Activated naive CD4-positive, alpha-beta T cell (primary cell): ENCODE measurements around the gene CNTLN.

ENCODE experiments used
- DNase-seq, 4 experiments: peaks; one replicate each; lab custom pipeline; 2025; lab: John Stamatoyannopoulos, UW

Gene CNTLN, protein sequence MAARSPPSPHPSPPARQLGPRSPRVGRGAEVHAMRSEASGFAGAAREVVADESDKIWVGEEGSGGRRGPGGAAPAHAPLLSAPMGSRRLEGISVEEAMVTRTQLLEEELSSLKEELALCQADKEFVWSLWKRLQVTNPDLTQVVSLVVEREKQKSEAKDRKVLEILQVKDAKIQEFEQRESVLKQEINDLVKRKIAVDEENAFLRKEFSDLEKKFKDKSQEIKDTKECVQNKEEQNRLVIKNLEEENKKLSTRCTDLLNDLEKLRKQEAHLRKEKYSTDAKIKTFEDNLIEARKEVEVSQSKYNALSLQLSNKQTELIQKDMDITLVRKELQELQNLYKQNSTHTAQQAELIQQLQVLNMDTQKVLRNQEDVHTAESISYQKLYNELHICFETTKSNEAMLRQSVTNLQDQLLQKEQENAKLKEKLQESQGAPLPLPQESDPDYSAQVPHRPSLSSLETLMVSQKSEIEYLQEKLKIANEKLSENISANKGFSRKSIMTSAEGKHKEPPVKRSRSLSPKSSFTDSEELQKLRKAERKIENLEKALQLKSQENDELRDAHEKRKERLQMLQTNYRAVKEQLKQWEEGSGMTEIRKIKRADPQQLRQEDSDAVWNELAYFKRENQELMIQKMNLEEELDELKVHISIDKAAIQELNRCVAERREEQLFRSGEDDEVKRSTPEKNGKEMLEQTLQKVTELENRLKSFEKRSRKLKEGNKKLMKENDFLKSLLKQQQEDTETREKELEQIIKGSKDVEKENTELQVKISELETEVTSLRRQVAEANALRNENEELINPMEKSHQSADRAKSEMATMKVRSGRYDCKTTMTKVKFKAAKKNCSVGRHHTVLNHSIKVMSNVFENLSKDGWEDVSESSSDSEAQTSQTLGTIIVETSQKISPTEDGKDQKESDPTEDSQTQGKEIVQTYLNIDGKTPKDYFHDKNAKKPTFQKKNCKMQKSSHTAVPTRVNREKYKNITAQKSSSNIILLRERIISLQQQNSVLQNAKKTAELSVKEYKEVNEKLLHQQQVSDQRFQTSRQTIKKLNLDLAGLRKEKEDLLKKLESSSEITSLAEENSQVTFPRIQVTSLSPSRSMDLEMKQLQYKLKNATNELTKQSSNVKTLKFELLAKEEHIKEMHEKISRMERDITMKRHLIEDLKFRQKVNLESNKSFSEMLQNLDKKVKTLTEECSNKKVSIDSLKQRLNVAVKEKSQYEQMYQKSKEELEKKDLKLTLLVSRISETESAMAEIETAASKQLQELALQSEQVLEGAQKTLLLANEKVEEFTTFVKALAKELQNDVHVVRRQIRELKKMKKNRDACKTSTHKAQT (N-terminal part only)

GRCh38 chr9:17134396-17135294 lies at the start of gene CNTLN:
Gene CNTLN, plus strand, starts transcription at chr9:17135040. Its CDS starts 26 bp downstream, at chr9:17135066.
- peak in 1 of 4 experiments; percentile 3 for DNase-seq

DNA sequence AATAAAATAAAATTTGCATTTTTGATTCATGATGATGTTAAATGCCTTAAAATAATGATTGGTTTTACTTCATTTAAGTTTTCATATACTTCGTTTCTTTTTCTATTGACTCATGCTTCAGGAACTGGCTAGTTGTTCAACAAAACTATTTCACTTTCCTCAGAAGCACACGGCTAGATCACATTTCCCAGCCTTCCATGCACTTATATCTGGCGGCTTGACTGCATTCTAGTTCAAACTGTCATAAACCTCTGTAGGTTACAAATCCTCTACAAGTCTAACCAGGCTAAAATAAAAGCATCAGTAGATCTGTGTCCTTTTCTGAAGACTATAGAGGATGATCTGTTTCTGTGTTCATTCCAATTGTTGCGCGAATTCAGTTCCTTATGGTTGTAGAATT lies 46.3 kb upstream of the CNTLN start:
- DNase-seq: no peak

- no peak for DNase-seq
Measured at GRCh38 chr9:17090041-17090440, 44.8 kb upstream of the CNTLN start.

DNA sequence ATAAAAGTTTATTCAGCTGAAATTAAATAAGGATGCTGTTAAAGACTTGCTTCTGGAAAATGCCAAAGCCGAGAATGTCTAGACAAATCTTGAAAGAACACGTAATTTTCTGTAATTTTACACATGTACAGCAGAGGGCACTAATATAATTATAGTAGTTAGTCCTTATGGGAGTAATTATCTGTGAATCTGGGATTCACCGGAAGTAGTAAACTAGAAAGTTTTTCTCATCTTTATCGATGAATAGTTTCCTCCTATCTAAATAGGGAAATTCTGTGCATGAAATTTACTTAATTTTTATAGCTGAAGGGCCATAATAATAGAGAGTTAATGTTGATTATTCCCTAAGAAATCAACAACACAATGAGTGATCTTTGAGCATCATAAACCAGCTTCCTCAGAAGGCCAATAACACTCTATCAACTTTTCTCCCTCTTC lies 18.4 kb upstream of the CNTLN start:
- no peak for DNase-seq

DNA sequence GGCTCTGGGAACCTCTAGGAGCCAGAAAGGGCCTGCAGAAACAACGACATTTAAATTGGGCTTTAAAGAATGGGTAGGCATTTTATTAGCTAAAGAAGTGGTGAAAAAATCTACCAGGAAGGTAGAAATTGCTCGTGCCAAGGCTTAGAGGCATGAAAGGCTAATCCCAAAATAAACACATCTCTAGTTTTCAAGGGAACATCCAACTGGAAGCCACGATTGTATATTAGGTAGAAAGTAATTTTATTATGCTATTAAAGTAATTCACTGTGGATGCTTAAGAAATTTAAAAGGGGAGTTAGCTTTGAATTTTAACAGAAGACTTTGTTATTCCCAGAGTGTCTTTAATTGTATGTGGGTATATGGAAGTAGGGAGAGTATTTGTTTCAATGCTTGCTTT lies 17.5 kb upstream of the CNTLN start:
- DNase-seq: no peak

- no peak for DNase-seq
Measured at GRCh38 chr9:17120203-17120602, 14.6 kb upstream of the CNTLN start.

- no peak for DNase-seq
Measured at GRCh38 chr9:17121264-17121663, 13.6 kb upstream of the CNTLN start.

DNA sequence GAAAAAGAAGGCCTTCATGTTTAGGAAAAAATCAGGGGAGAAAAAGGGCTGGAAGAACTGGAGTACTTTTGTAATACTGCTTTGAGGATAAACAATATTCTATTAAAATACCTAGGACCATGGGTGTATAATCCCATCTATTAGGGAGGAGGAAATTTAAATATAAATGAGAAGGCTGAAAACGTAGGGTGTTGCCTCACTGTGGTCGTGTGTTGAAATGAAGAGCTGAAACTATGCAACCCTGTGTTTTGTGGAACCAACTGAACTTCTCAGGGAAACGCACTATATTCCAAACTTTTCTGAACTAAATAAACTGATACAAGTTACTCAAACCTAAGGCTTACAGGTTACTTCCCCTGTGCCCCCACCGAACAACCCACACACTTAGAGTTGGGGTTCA lies 4.5 kb upstream of the CNTLN start:
- DNase-seq: no peak

GRCh38 chr9:17130725-17131124 lies 4.1 kb upstream of the CNTLN start:
- DNase-seq: no peak

DNA sequence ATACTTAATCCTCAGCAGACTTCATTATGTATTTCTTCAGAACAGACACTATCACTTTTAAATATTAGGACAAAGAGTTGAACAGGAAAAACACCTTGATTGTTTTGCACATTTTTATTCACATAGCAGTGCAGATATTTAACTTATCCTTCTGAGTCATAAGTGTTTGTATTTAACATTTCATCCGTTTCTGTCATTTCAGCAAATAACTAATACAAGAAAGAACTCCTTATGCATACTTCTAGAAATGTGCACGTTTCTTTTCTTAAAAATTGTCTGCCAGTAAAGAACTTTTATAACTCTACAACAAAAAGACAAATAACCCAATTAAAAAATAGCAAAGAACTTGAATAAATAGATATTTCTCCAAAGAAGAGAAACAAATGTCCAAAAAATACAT lies 3.3 kb upstream of the CNTLN start:
- no peak for DNase-seq

DNA sequence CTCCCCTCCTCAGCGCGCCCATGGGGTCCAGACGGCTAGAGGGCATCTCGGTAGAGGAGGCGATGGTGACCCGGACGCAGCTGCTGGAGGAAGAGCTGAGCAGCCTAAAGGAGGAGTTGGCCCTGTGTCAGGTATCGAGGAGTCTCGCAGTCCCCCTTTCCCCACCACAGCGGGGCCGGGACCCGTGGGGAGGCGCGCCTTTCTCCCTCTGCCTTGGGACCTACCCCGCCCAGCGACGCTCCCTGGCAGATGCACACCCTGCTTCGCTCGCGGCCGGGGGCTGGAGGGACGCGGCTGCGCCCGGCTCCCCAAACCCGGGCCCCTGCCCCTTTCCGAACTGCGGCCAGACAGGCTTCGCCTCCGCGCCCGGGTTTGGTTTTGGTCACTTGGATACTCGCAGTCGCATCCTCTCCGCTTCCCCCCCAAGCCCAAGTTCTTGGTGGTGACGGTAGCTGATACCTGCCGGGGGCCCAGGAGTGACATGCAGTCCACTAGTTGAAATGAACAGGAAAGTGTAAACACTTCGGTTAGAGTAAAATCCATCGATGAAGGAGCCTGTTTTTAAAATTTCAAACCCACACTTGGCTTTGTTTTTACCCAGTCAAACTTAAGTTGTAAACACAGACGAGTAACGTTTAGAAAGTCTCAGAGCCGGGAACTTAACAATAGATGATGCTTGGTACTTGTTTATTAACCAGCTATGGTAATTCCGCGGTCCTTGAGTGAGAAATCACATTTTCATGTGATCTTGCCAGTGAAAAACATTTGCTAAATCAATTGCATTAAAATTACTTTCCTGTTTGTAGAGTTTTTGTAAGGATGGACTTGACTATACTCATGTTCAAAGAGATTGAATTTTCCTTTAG lies 688 bp downstream of the CNTLN start:
- DNase-seq: no peak

- DNase-seq: no peak
Measured at GRCh38 chr9:17137566-17137965, 2.7 kb downstream of the CNTLN start.

- DNase-seq: no peak
Measured at GRCh38 chr9:17138503-17138902, 3.7 kb downstream of the CNTLN start.

DNA sequence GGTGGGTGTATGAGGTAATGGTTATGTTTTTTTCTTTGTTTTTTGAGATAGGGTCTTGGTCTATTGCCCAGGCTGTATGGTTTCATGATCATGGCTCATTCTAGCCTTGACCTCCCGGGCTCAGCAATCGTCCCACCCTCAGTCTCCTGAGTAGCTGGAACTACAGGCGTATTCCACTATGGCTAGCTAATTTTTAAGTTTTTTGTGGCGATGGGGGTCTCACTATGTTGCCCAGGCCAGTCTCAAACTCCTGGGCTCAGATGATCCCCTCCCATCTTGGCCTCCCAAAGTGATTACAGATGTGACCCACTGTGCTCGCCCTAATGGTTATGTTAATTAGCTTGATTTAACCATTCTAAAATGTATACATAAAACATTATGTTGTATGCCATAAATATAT lies 5.6 kb downstream of the CNTLN start:
- no peak for DNase-seq

DNA sequence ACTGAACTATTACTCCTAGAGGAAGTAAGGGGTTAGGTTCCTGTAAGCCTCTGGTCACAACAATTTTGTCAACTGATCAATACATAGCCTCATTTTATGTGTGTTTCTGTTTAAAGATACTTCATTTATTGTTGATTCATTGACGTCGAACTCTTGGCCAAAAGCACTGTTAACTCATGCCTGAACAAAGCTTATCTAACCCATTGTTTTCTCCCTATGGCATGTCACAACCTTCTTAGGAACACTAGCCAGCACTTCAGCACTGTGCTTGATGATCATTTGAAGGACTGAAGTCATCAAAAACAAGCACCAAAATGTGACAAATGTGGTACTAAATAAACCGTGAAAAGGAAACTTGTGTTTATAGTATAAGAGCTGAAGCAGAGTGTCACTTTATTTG lies 13.5 kb downstream of the CNTLN start:
- no peak for DNase-seq

DNA sequence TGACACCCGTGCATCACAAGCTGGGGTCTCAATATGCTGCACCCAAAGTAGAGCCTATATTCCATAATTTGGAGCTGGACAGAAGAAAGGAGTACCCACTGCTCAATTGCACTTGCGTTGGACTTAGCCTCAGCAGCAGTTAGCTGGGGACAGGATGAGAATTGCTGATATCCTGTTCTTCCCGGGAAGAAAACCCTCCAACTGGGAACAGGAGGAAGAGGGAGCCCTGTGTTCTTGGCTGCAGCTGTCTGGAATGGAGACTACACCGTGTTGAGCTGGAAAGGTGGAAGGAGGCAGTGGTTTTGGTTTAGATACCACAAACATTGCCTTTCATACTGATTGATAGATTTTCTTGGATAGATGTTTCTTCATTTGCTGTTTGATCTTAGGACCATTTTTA lies 24.6 kb downstream of the CNTLN start:
- no peak for DNase-seq

DNA sequence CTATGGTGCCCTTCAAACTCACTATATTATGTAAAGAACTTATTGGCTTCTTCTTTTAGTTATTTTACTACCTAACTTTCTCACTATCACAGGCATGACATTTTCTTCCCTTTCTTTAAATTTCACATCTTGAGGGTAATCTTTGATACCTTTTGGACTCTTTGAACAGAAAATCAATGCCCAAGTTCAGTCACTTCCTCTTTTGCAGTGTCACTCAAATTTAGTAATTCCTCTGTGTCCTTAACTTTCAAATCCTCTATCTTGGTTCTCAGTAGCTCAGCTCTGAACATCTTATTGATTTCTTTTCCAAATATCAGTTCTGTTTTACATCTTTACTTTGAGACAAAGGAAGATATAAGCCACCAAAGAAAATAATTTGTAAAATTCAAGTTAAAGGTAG lies 25.5 kb downstream of the CNTLN start:
- no peak for DNase-seq

GRCh38 chr9:17165764-17166163 lies 30.9 kb downstream of the CNTLN start:
- DNase-seq: no peak

GRCh38 chr9:17166346-17166745 lies 31.5 kb downstream of the CNTLN start:
- DNase-seq: no peak
